ENCODE measurements around the gene PRKAA2.
"Not testable (repeated sequence)": the region's sequence is repeated elsewhere in the genome, so short reads cannot be mapped to it uniquely, and the experiment has no call there.

Gene PRKAA2

GRCh38 chr1:56644919-56645676, at the start of gene PRKAA2:
Gene PRKAA2 (plus strand): TSS chr1:56645314. CDS start chr1:56645388, 74 bp downstream.
- no peaks in the 10 kb centered on the region for H3K9me3 Mint-ChIP-seq
- no peak within 1 kb of the TSS for H3K27ac Mint-ChIP-seq
- peaks cover 27% of the 10 kb centered on the region for H3K27me3 Mint-ChIP-seq
- DNase-seq = no peak
- no peaks in the 10 kb centered on the region for H3K36me3 Mint-ChIP-seq
- peak within 1 kb of the TSS; percentile 20 for H3K4me3 Mint-ChIP-seq
- no peaks in the 10 kb centered on the region for H3K4me1 Mint-ChIP-seq
- CTCF ChIA-PET = no interaction called here

GRCh38 chr1:56595397-56596191, 49.5 kb upstream of the PRKAA2 start:
- H3K4me1 Mint-ChIP-seq, H3K9me3 Mint-ChIP-seq, DNase-seq, H3K4me3 Mint-ChIP-seq, H3K27me3 Mint-ChIP-seq, CTCF ChIA-PET, H3K27ac Mint-ChIP-seq, H3K36me3 Mint-ChIP-seq: not testable (repeated sequence)

- H3K27ac Mint-ChIP-seq, CTCF ChIA-PET, H3K4me1 Mint-ChIP-seq, DNase-seq, H3K36me3 Mint-ChIP-seq, H3K4me3 Mint-ChIP-seq, H3K9me3 Mint-ChIP-seq, H3K27me3 Mint-ChIP-seq: not testable (repeated sequence)
These were observed 35.0 kb upstream of the PRKAA2 start for GRCh38 chr1:56610097-56610496.

GRCh38 chr1:56610770-56611169, 34.3 kb upstream of the PRKAA2 start:
- DNase-seq, CTCF ChIA-PET, H3K36me3 Mint-ChIP-seq, H3K4me3 Mint-ChIP-seq, H3K9me3 Mint-ChIP-seq, H3K4me1 Mint-ChIP-seq, H3K27me3 Mint-ChIP-seq, H3K27ac Mint-ChIP-seq: not testable (repeated sequence)

- H3K9me3 Mint-ChIP-seq = peaks cover 3% of the 10 kb centered on the region
- H3K4me1 Mint-ChIP-seq = no peaks in the 10 kb centered on the region
- CTCF ChIA-PET = no interaction called here
- no peaks in the 10 kb centered on the region for H3K36me3 Mint-ChIP-seq
- DNase-seq = no peak
- no peak overlapping the region for H3K4me3 Mint-ChIP-seq
- H3K27ac Mint-ChIP-seq = no peak overlapping the region
- no peaks in the 10 kb centered on the region for H3K27me3 Mint-ChIP-seq
These were observed 28.0 kb upstream of the PRKAA2 start for GRCh38 chr1:56617141-56617540.

GRCh38 chr1:56625819-56626440, 19.2 kb upstream of the PRKAA2 start:
- no peaks in the 10 kb centered on the region for H3K9me3 Mint-ChIP-seq
- H3K4me3 Mint-ChIP-seq = no peak overlapping the region
- no peaks in the 10 kb centered on the region for H3K4me1 Mint-ChIP-seq
- CTCF ChIA-PET = no interaction called here
- H3K27ac Mint-ChIP-seq = no peak overlapping the region
- H3K27me3 Mint-ChIP-seq = peaks cover 4% of the 10 kb centered on the region
- H3K36me3 Mint-ChIP-seq = no peaks in the 10 kb centered on the region
- DNase-seq = no peak

- DNase-seq = no peak
- CTCF ChIA-PET = no interaction called here
- Mint-ChIP-seq H3K27ac (no peak overlapping the region), H3K9me3 (no peaks in the 10 kb centered on the region), H3K4me3 (no peak overlapping the region), H3K4me1 (no peaks in the 10 kb centered on the region), H3K27me3 (peaks cover 4% of the 10 kb centered on the region), H3K36me3 (no peaks in the 10 kb centered on the region)
These were observed 18.6 kb upstream of the PRKAA2 start for GRCh38 chr1:56626546-56626945.

GRCh38 chr1:56627019-56627635, 18.0 kb upstream of the PRKAA2 start:
- Mint-ChIP-seq H3K36me3 (no peaks in the 10 kb centered on the region), H3K9me3 (no peaks in the 10 kb centered on the region)
- CTCF ChIA-PET = no interaction called here

GRCh38 chr1:56627636-56628039, 17.5 kb upstream of the PRKAA2 start:
- Mint-ChIP-seq H3K4me1 (no peaks in the 10 kb centered on the region), H3K27me3 (peaks cover 4% of the 10 kb centered on the region), H3K9me3 (no peaks in the 10 kb centered on the region), H3K4me3 (no peak overlapping the region), H3K27ac (no peak overlapping the region), H3K36me3 (no peaks in the 10 kb centered on the region)
- CTCF ChIA-PET = no interaction called here
- no peak for DNase-seq

More at GRCh38 chr1:56627019-56627635, 18.0 kb upstream of the PRKAA2 start:
- Mint-ChIP-seq H3K27me3 (peaks cover 4% of the 10 kb centered on the region), H3K27ac (no peak overlapping the region), H3K4me3 (no peak overlapping the region), H3K4me1 (no peaks in the 10 kb centered on the region)
- DNase-seq = no peak

- Mint-ChIP-seq H3K27me3 (no peaks in the 10 kb centered on the region), H3K9me3 (no peaks in the 10 kb centered on the region), H3K4me3 (no peak overlapping the region), H3K4me1 (no peaks in the 10 kb centered on the region), H3K27ac (no peak overlapping the region), H3K36me3 (no peaks in the 10 kb centered on the region)
- CTCF ChIA-PET = no interaction called here
- no peak for DNase-seq
These were observed 14.3 kb upstream of the PRKAA2 start for GRCh38 chr1:56630786-56631185.

GRCh38 chr1:56631901-56632300, 13.2 kb upstream of the PRKAA2 start:
- Mint-ChIP-seq H3K9me3 (no peaks in the 10 kb centered on the region), H3K27ac (no peak overlapping the region), H3K4me3 (no peak overlapping the region), H3K4me1 (no peaks in the 10 kb centered on the region), H3K36me3 (no peaks in the 10 kb centered on the region), H3K27me3 (no peaks in the 10 kb centered on the region)
- no peak for DNase-seq
- CTCF ChIA-PET = no interaction called here

- no peak for DNase-seq
- Mint-ChIP-seq H3K4me1 (no peaks in the 10 kb centered on the region), H3K9me3 (no peaks in the 10 kb centered on the region), H3K27me3 (no peaks in the 10 kb centered on the region), H3K4me3 (no peak overlapping the region), H3K36me3 (no peaks in the 10 kb centered on the region), H3K27ac (no peak overlapping the region)
- CTCF ChIA-PET = no interaction called here
These were observed 10.1 kb upstream of the PRKAA2 start for GRCh38 chr1:56634981-56635380.

GRCh38 chr1:56638248-56638647, 6.9 kb upstream of the PRKAA2 start:
- Mint-ChIP-seq H3K9me3 (no peaks in the 10 kb centered on the region), H3K27ac (no peak overlapping the region), H3K27me3 (no peaks in the 10 kb centered on the region), H3K4me3 (no peak overlapping the region), H3K4me1 (no peaks in the 10 kb centered on the region), H3K36me3 (no peaks in the 10 kb centered on the region)
- CTCF ChIA-PET = no interaction called here
- no peak for DNase-seq

GRCh38 chr1:56639211-56639610, 5.9 kb upstream of the PRKAA2 start:
- H3K27me3 Mint-ChIP-seq = peaks cover 5% of the 10 kb centered on the region
- CTCF ChIA-PET = no interaction called here
- DNase-seq = no peak
- no peaks in the 10 kb centered on the region for H3K4me1 Mint-ChIP-seq
- no peaks in the 10 kb centered on the region for H3K9me3 Mint-ChIP-seq
- no peak overlapping the region for H3K27ac Mint-ChIP-seq
- H3K36me3 Mint-ChIP-seq = no peaks in the 10 kb centered on the region
- no peak overlapping the region for H3K4me3 Mint-ChIP-seq

Data from activated naive CD4-positive, alpha-beta T cell treated with anti-CD3 and anti-CD28 coated beads, Interleukin-2, amount 10 ng/mL, durations not matched to agents 7 days and 5 days (primary cell).